ENCODE data around the gene SMCO3. TPM values are rescaled to one million over a fixed set of nuclear protein-coding genes. Genes with fewer than 3 reads are reported as not detected.

Gene SMCO3
- total and polyA plus RNA-seq, 2 donors (not counting 1 experiment from before 2014, with no cell fraction given) = not detected

GRCh38 chr12:14770496-14771461 is 43.2 kb downstream of the SMCO3 start:
- POLR2A ChIA-PET = interaction anchor here (0.6 to 3.9 kb wide), 12 partner anchors 8 to 775 kb away, joined by 3 to 41 read pairs (median 4); partner anchors contain the start of genes ATF7IP, C12orf60 and WBP11
- Histone ChIP-seq H3K79me2 (ENCODE audit: control insufficient read depth, insufficient read depth, low read length) (peaks cover 33% of the 10 kb centered on the region), H3K9ac (ENCODE audit: low read length) (peak overlapping the region; percentile 96)

More at GRCh38 chr12:14770496-14771461, 43.2 kb downstream of the SMCO3 start:
- under 1% methylated on average over 55 of the region's 56 CpGs for WGBS (ENCODE audit: insufficient coverage)
- intact Hi-C loops (cut with micrococcal nuclease) = loop anchor here (1.0 to 5.0 kb wide), 7 partner anchors 33 to 802 kb away; partner anchors contain the start of genes ARHGDIB, C12orf60 and WBP11
- CTCF ChIA-PET = interaction anchor here (0.6 to 3.0 kb wide), 14 partner anchors 9 to 1111 kb away, joined by 3 to 19 read pairs (median 3); partner anchors contain the start of genes C12orf60 and WBP11
- H3K4me3 Mint-ChIP-seq = peak overlapping the region; percentile 97
- Histone ChIP-seq H3K4me1 (ENCODE audit: control insufficient read depth in 2 of 2, insufficient read depth in 2 of 2, low read length in 2 of 2) (peaks cover 33 to 50% of the 10 kb centered on the region in 2 donors), H3K36me3 (replicated peaks in 1 of 2; ENCODE audit: control extremely low read depth in 1 of 2, control insufficient read depth in 1 of 2, extremely low read depth in 1 of 2, insufficient read depth in 2 of 2, low read length in 1 of 2) (peaks cover 2 to 14% of the 10 kb centered on the region in 2 experiments), H3K4me3 (ENCODE audit: control extremely low read depth in 1 of 5, extremely low read depth in 1 of 5, insufficient read depth in 1 of 5, low read depth in 2 of 5, low read length in 4 of 5) (peak overlapping the region; percentile 78 to 98 (median 93)), H2AFZ (ENCODE audit: insufficient read depth, low read depth, low read length, poor library complexity, severe bottlenecking) (peak overlapping the region; percentile 74), H3K4me2 (replicated peaks; ENCODE audit: low read depth, low read length, poor library complexity, severe bottlenecking) (peak overlapping the region; percentile 90), H4K20me1 (ENCODE audit: control insufficient read depth, insufficient read depth, low read length, poor library complexity, severe bottlenecking) (no peaks in the 10 kb centered on the region), H3K27me3 (replicated peaks in 1 of 4; ENCODE audit: control extremely low read depth in 1 of 4, control insufficient read depth in 3 of 4, insufficient read depth in 4 of 4, low read length in 3 of 4) (no peaks in the 10 kb centered on the region), H3K27ac (ENCODE audit: low read length in 2 of 2) (peak overlapping the region; percentile 94 to 96), H3K9me3 (ENCODE audit: control extremely low read depth in 1 of 3, control insufficient read depth in 2 of 3, insufficient read depth in 1 of 3, low read length in 2 of 3) (peaks cover 0 to 18% (median 7%) of the 10 kb centered on the region in 3 donors)
- no peaks in the 10 kb centered on the region for H3K27me3 Mint-ChIP-seq
- H3K4me1 Mint-ChIP-seq = peaks cover 62% of the 10 kb centered on the region
- peaks cover 10% of the 10 kb centered on the region for H3K9me3 Mint-ChIP-seq (ENCODE audit: insufficient read depth)
- no peak for TF ChIP-seq EZH2 (IDR thresholded peaks at IDR 0.05; ENCODE audit: borderline replicate concordance, insufficient read depth, low read depth, low read length, poor library complexity, severe bottlenecking)
- TF ChIP-seq, protein P1, sequence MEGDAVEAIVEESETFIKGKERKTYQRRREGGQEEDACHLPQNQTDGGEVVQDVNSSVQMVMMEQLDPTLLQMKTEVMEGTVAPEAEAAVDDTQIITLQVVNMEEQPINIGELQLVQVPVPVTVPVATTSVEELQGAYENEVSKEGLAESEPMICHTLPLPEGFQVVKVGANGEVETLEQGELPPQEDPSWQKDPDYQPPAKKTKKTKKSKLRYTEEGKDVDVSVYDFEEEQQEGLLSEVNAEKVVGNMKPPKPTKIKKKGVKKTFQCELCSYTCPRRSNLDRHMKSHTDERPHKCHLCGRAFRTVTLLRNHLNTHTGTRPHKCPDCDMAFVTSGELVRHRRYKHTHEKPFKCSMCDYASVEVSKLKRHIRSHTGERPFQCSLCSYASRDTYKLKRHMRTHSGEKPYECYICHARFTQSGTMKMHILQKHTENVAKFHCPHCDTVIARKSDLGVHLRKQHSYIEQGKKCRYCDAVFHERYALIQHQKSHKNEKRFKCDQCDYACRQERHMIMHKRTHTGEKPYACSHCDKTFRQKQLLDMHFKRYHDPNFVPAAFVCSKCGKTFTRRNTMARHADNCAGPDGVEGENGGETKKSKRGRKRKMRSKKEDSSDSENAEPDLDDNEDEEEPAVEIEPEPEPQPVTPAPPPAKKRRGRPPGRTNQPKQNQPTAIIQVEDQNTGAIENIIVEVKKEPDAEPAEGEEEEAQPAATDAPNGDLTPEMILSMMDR (IDR thresholded peaks at IDR 0.05) = no peak
- peak overlapping the region; percentile 97 for H3K27ac Mint-ChIP-seq
- DNase-seq = peak; percentile 96
- peak; percentile 23 for ATAC-seq (ENCODE audit: low read depth)
